Measurements from ENCODE around the gene FAM228A.

FAM228A gene

GRCh38 chr2:24238158-24238557 is 63.3 kb downstream of the FAM228A start:
- H3K9ac ChIP-seq (ENCODE audit: low read length): no peak overlapping the region
- no peaks in the 10 kb centered on the region for H3K9me3 ChIP-seq (ENCODE audit: control insufficient read depth, low read length)
- no peaks in the 10 kb centered on the region for H3K27me3 ChIP-seq (ENCODE audit: control insufficient read depth, insufficient read depth, low read length)
- no peaks in the 10 kb centered on the region for H3K36me3 ChIP-seq (ENCODE audit: control insufficient read depth, insufficient read depth, low read length)
- H3K4me3 ChIP-seq (ENCODE audit: low read length): no peak overlapping the region
- H3K4me1 ChIP-seq (ENCODE audit: control insufficient read depth, insufficient read depth, low read length): no peaks in the 10 kb centered on the region

GRCh38 chr2:24239553-24239952 is 64.7 kb downstream of the FAM228A start:
- no peaks in the 10 kb centered on the region for H3K4me1 ChIP-seq (ENCODE audit: control insufficient read depth, insufficient read depth, low read length)
- no peak overlapping the region for H3K9ac ChIP-seq (ENCODE audit: low read length)
- no peaks in the 10 kb centered on the region for H3K36me3 ChIP-seq (ENCODE audit: control insufficient read depth, insufficient read depth, low read length)
- no peak overlapping the region for H3K4me3 ChIP-seq (ENCODE audit: low read length)
- no peaks in the 10 kb centered on the region for H3K9me3 ChIP-seq (ENCODE audit: control insufficient read depth, low read length)
- no peaks in the 10 kb centered on the region for H3K27me3 ChIP-seq (ENCODE audit: control insufficient read depth, insufficient read depth, low read length)

All from mucosa of stomach (tissue), 1 donor.